ENCODE data around the gene NDUFS3.

NDUFS3 gene

DNA sequence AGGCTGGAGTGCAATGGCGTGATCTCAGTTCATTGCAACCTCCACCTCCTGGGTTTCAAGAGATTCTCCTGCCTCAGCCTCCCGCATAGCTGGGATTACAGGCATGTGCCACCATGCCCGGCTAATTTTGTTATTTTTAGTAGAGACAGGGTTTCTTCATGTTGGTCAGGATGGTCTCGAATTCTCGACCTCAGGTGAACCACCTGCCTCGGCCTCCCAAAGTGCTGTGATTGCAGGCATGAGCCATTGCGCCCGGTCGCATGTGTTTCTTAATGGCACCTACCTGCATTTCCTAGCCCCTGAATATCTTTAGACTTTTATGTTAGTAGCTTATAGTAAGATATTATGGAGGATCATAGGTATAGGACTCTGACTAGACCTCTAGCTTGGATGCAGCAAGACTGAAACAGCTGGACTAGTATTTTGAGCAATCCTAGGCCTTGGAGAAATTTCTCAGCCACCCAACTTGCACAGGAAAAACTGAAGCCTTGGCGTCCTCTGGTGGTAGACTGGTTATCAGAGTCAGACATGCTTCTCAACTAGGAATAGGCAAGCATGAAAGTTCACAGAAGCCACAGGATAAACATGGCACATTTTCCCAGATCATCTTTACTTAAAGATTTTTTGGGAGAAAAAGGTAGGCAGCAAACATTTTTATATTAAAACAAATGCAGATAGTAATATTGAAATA lies 38.0 kb downstream of the NDUFS3 start:
- peaks cover 2% of the 10 kb centered on the region for H3K4me1 Mint-ChIP-seq (ENCODE audit: low read depth)
- no peaks in the 10 kb centered on the region for H3K27me3 Mint-ChIP-seq (ENCODE audit: low read depth)
- no peak overlapping the region for H3K4me3 Mint-ChIP-seq
- H3K27ac Mint-ChIP-seq, result no peak overlapping the region
- H3K36me3 Mint-ChIP-seq (ENCODE audit: low read depth), result peaks cover 7% of the 10 kb centered on the region
- H3K9me3 Mint-ChIP-seq, result no peaks in the 10 kb centered on the region

DNA sequence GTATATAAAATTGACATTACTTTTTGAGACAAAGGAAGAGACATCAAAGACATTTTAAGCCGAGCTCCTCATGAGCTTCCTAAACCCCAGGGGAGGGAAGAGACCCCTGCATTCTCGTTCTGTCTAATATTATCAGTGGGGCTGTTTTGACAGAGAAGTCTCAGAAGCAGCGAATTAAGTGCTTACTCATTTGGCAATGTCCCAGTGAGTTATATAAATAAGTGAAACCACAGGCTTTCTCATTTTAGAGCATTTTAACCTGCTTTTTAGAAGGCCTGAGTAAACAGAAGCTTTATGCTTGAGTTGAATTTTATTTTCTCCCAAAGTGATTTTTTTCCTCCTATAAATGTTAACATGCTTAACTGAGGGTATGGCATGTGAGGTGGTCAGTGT lies 38.5 kb downstream of the NDUFS3 start:
- no peaks in the 10 kb centered on the region for H3K27me3 Mint-ChIP-seq (ENCODE audit: low read depth)
- H3K27ac Mint-ChIP-seq, result no peak overlapping the region
- H3K4me3 Mint-ChIP-seq, result no peak overlapping the region
- peaks cover 9% of the 10 kb centered on the region for H3K36me3 Mint-ChIP-seq (ENCODE audit: low read depth)
- peaks cover 2% of the 10 kb centered on the region for H3K4me1 Mint-ChIP-seq (ENCODE audit: low read depth)
- no peaks in the 10 kb centered on the region for H3K9me3 Mint-ChIP-seq

DNA sequence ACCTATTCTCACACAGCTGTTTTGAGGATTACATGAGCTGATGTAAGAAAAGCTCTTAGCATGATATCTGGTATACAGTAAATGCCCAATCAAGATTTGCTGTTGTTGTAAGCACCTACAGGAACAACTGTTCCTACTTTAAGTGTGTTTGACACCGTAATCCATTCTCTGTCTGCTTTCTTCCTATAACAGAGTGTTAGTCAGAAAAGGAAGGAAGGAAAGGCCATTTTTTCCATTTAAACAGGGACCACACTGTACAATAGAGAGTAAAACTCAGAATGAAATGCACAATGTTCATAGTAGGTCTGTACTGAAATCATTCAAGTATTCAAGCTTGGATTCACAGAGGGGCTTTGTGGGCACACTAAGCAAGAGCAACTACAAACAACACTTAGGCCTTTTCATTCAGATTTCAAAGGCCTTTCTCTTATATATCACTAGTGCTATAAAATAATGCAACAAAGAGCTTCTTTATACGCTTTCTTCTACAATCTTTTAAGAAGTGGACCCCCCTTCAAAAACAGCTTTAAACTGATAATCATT lies 42.0 kb downstream of the NDUFS3 start:
- Mint-ChIP-seq H3K27me3 (ENCODE audit: low read depth) (no peaks in the 10 kb centered on the region), H3K9me3 (no peaks in the 10 kb centered on the region), H3K4me3 (no peak overlapping the region), H3K27ac (no peak overlapping the region), H3K4me1 (ENCODE audit: low read depth) (peaks cover 2% of the 10 kb centered on the region), H3K36me3 (ENCODE audit: low read depth) (peaks cover 16% of the 10 kb centered on the region)

DNA sequence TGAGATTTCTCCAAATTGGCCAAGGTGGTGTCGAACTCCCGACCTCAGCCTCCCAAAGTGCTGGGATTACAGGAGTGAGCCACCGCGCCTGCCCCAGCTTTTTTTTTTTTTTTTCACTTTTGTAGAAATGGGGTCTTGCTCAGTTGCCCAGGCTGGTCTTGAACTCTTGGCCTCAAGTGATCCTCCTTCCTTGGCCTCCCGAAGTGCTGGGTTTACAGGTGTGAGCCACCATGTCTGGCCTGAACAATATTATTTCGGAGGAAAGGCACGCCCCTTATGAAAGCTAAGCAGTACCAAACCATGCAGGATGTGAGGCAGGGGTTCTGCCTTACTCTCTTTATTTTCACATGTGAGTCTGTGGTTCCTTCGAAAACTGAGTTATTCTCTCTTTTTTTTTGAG lies 47.4 kb downstream of the NDUFS3 start:
- H3K4me1 Mint-ChIP-seq (ENCODE audit: low read depth), result no peaks in the 10 kb centered on the region
- no peak overlapping the region for H3K27ac Mint-ChIP-seq
- no peaks in the 10 kb centered on the region for H3K27me3 Mint-ChIP-seq (ENCODE audit: low read depth)
- H3K4me3 Mint-ChIP-seq, result no peak overlapping the region
- H3K36me3 Mint-ChIP-seq (ENCODE audit: low read depth), result peaks cover 30% of the 10 kb centered on the region
- no peaks in the 10 kb centered on the region for H3K9me3 Mint-ChIP-seq

DNA sequence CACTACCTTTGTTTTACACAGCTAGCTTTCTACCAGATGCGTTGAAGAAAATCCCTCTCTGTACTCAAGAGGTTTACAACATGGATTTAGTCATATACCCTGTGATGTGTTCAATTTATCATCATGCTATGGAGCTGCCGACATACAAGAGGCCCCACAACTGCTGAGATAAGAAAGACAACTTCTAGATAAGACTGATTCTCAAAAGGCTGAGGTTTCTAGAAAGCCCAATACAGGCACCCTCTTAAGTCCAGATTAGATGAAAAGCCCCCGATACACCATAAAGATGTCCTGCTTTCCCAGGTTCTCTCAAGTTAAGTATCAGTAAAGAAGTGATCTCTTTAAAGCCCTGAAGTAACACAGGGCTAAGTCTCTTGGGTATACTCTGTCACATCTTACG lies 49.2 kb downstream of the NDUFS3 start:
- Mint-ChIP-seq H3K27ac (no peak overlapping the region), H3K27me3 (ENCODE audit: low read depth) (no peaks in the 10 kb centered on the region), H3K36me3 (ENCODE audit: low read depth) (peaks cover 34% of the 10 kb centered on the region), H3K9me3 (no peaks in the 10 kb centered on the region), H3K4me3 (no peak overlapping the region), H3K4me1 (ENCODE audit: low read depth) (no peaks in the 10 kb centered on the region)

DNA sequence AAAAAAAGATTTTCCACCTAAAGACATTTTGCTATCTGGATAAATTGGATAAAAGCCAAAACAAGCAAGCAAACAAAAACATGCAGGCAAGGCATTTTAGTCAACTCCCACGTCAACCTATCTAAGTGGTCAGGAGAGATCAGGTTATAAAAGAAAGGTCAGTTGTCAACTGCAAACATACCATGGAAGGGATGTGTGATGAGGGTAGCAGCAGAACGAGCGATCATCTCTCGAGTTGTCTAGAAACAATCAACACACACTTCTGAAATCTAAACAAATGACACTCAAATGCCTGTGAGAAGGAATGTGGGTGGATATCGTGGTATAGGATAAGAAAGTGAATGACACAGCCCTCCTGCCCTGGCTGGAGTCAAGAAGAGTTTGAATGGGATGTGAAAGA lies 52.6 kb downstream of the NDUFS3 start:
- Mint-ChIP-seq H3K9me3 (no peaks in the 10 kb centered on the region), H3K4me1 (ENCODE audit: low read depth) (peaks cover 1% of the 10 kb centered on the region), H3K27me3 (ENCODE audit: low read depth) (no peaks in the 10 kb centered on the region), H3K36me3 (ENCODE audit: low read depth) (peaks cover 42% of the 10 kb centered on the region), H3K4me3 (no peak overlapping the region), H3K27ac (no peak overlapping the region)

All from T-helper 1 cell treated with Interleukin-12 subunit alpha and Interleukin-12 subunit beta and Interleukin-4 antibody, amounts not matched to agents 30 μg/mL and 1 μg/mL, for 36 hours (primary cell).